ENCODE data around the gene FOXC1. TPM values are rescaled to one million over a fixed set of nuclear protein-coding genes. Genes with fewer than 3 reads are reported as not detected.

FOXC1 gene
- total and polyA plus RNA-seq, 2 of the 13 experiments (the other 11 are each of a cell fraction or from before 2014, with no cell fraction given): 0.44 to 0.55 TPM

DNA sequence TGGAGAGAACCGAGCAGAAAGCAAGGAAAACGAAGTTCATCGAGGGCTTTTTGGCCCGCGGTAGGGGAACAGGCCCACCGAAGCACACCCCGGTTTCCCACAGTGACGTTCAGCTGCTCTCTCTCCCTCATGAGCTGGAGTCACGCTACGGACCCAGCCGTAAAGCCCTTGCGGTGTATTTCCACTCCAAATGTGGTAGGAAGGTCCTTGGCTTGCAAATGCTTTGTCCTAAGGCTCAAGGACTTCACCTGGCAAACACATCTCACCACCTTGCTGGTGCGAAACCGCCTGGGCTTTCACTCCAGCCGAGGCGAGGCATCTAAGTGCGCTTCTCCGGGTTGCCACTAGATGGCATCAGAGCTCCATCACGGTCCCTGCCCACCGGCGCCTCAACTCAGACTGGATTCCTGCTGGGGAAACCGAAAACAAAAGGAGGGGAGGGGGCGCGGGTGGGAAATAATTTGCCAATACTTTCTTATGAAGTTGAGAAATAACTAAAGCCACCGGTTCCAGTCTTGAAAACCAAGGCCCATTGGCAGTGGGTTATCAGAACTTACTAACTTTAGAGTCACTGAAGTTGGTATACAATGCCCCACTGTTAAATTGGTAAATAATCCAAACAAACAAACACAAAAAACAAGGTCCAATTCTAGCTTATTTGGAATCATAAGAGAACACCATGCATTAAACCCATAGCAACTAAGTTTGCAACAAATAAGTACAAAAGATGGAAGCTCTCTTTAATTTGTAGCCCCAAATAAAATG is 13.4 kb upstream of the FOXC1 start (continued):
- TF ChIP-seq, protein P1, sequence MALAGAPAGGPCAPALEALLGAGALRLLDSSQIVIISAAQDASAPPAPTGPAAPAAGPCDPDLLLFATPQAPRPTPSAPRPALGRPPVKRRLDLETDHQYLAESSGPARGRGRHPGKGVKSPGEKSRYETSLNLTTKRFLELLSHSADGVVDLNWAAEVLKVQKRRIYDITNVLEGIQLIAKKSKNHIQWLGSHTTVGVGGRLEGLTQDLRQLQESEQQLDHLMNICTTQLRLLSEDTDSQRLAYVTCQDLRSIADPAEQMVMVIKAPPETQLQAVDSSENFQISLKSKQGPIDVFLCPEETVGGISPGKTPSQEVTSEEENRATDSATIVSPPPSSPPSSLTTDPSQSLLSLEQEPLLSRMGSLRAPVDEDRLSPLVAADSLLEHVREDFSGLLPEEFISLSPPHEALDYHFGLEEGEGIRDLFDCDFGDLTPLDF (CRISPR knock-in tag; IDR thresholded peaks at IDR 0.05): 0 out of 2 replicates have a peak, but pooled peaks have one; percentile 29
- TF ChIP-seq, protein P2, sequence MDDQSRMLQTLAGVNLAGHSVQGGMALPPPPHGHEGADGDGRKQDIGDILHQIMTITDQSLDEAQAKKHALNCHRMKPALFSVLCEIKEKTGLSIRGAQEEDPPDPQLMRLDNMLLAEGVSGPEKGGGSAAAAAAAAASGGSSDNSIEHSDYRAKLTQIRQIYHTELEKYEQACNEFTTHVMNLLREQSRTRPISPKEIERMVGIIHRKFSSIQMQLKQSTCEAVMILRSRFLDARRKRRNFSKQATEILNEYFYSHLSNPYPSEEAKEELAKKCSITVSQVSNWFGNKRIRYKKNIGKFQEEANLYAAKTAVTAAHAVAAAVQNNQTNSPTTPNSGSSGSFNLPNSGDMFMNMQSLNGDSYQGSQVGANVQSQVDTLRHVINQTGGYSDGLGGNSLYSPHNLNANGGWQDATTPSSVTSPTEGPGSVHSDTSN (CRISPR knock-in tag; IDR thresholded peaks at IDR 0.05; ENCODE audit: borderline replicate concordance): no peak
- TF ChIP-seq KDM3A (CRISPR knock-in tag; IDR thresholded peaks at IDR 0.05; ENCODE audit: low read depth): 0 out of 2 replicates have a peak, but pooled peaks have one; percentile 78
- TF ChIP-seq RFX5 (IDR thresholded peaks at IDR 0.05; ENCODE audit: low read depth, low read length): no peak
- no peak for TF ChIP-seq MAZ (IDR thresholded peaks at IDR 0.05; ENCODE audit: borderline replicate concordance, low read depth, low read length)
- TF ChIP-seq MAZ (CRISPR knock-in tag; IDR thresholded peaks at IDR 0.05; ENCODE audit: low read depth): 0 out of 2 replicates have a peak, but pooled peaks have one; percentile 29
- 0 out of 2 replicates have a peak, but pooled peaks have one; percentile 22 for TF ChIP-seq ZSCAN25 (CRISPR knock-in tag; IDR thresholded peaks at IDR 0.05)
- TF ChIP-seq, protein P3, sequence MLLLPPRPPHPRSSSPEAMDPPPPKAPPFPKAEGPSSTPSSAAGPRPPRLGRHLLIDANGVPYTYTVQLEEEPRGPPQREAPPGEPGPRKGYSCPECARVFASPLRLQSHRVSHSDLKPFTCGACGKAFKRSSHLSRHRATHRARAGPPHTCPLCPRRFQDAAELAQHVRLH (CRISPR knock-in tag; IDR thresholded peaks at IDR 0.05; ENCODE audit: borderline replicate concordance, low read depth): peak; percentile 71; the same call in 1 of the 2 replicates
- TF ChIP-seq, protein P4, sequence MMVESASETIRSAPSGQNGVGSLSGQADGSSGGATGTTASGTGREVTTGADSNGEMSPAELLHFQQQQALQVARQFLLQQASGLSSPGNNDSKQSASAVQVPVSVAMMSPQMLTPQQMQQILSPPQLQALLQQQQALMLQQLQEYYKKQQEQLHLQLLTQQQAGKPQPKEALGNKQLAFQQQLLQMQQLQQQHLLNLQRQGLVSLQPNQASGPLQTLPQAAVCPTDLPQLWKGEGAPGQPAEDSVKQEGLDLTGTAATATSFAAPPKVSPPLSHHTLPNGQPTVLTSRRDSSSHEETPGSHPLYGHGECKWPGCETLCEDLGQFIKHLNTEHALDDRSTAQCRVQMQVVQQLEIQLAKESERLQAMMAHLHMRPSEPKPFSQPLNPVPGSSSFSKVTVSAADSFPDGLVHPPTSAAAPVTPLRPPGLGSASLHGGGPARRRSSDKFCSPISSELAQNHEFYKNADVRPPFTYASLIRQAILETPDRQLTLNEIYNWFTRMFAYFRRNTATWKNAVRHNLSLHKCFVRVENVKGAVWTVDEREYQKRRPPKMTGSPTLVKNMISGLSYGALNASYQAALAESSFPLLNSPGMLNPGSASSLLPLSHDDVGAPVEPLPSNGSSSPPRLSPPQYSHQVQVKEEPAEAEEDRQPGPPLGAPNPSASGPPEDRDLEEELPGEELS (CRISPR knock-in tag; IDR thresholded peaks at IDR 0.05): peak; percentile 28; the same call in 1 of the 2 replicates
- no peak for TF ChIP-seq DR1 (CRISPR knock-in tag; IDR thresholded peaks at IDR 0.05)
- TF ChIP-seq, protein P5, sequence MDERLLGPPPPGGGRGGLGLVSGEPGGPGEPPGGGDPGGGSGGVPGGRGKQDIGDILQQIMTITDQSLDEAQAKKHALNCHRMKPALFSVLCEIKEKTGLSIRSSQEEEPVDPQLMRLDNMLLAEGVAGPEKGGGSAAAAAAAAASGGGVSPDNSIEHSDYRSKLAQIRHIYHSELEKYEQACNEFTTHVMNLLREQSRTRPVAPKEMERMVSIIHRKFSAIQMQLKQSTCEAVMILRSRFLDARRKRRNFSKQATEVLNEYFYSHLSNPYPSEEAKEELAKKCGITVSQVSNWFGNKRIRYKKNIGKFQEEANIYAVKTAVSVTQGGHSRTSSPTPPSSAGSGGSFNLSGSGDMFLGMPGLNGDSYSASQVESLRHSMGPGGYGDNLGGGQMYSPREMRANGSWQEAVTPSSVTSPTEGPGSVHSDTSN (CRISPR knock-in tag; IDR thresholded peaks at IDR 0.05): no peak
- TF ChIP-seq RXRA (CRISPR knock-in tag; IDR thresholded peaks at IDR 0.05): 0 out of 2 replicates have a peak, but pooled peaks have one; percentile 18
- TF ChIP-seq IKZF4 (CRISPR knock-in tag; IDR thresholded peaks at IDR 0.05; ENCODE audit: borderline replicate concordance, low read depth, not compliant biosample characterization): peak; percentile 47
- TF ChIP-seq KLF16 (CRISPR knock-in tag; IDR thresholded peaks at IDR 0.05): 0 out of 4 replicates have a peak, but pooled peaks of 1 of the 2 experiments have one; percentile 32
- TF ChIP-seq ZNF33B (CRISPR knock-in tag; IDR thresholded peaks at IDR 0.05): no peak
- peak; percentile 37; the same call in 1 of the 2 replicates for TF ChIP-seq ZFX (CRISPR knock-in tag; IDR thresholded peaks at IDR 0.05; ENCODE audit: low read depth)
- TF ChIP-seq HOXA3 (CRISPR knock-in tag; IDR thresholded peaks at IDR 0.05): no peak
- peak; percentile 54 for TF ChIP-seq TEAD3 (CRISPR knock-in tag; optimal IDR thresholded peaks at IDR 0.05; ENCODE audit: borderline replicate concordance)
- TF ChIP-seq, protein P6, sequence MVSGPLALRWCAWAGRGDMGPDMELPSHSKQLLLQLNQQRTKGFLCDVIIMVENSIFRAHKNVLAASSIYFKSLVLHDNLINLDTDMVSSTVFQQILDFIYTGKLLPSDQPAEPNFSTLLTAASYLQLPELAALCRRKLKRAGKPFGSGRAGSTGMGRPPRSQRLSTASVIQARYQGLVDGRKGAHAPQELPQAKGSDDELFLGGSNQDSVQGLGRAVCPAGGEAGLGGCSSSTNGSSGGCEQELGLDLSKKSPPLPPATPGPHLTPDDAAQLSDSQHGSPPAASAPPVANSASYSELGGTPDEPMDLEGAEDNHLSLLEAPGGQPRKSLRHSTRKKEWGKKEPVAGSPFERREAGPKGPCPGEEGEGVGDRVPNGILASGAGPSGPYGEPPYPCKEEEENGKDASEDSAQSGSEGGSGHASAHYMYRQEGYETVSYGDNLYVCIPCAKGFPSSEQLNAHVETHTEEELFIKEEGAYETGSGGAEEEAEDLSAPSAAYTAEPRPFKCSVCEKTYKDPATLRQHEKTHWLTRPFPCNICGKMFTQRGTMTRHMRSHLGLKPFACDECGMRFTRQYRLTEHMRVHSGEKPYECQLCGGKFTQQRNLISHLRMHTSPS (CRISPR knock-in tag; IDR thresholded peaks at IDR 0.05; ENCODE audit: low read depth): no peak
- 0 out of 2 replicates have a peak, but pooled peaks have one; percentile 52 for TF ChIP-seq ZNF383 (CRISPR knock-in tag; IDR thresholded peaks at IDR 0.05; ENCODE audit: borderline replicate concordance)

Data from HepG2 (cell line).